Colonic mucosa (tissue), 4 donors: ENCODE data around the gene TTLL4. TPM values are rescaled to one million over a fixed set of nuclear protein-coding genes. Genes with fewer than 3 reads are reported as not detected.

ENCODE experiments used
- DNase-seq: peaks from one replicate; pipeline ENCODE4 v3.0.0-alpha.2; 2020
- H3K27ac ChIP-seq: fragments of 200-600 bp; one replicate; pipeline ENCODE4 v1.8.0; 2021
- H3K27me3 ChIP-seq: fragments of 200-600 bp; one replicate; pipeline ENCODE4 v1.8.0; 2021
- H3K36me3 ChIP-seq: fragments of 200-600 bp; one replicate; pipeline ENCODE4 v1.8.0; 2021
- H3K4me1 ChIP-seq: fragments of 200-600 bp; one replicate; pipeline ENCODE4 v1.8.0; 2021; ENCODE audit warnings: mild to moderate bottlenecking
- H3K4me3 ChIP-seq: fragments of 200-600 bp; one replicate; pipeline ENCODE4 v1.8.0; 2021
- H3K9ac ChIP-seq, 2 donors: one replicate each; pipeline ENCODE4 v1.7.0; 2013; ENCODE audit warnings: control low read depth in 2 of 2, low read depth in 2 of 2, low read length in 2 of 2
- H3K9me3 ChIP-seq: fragments of 200-600 bp; one replicate; pipeline ENCODE4 v1.8.0; 2021
- CTCF ChIP-seq: fragments of 200-600 bp; IDR thresholded peaks from one replicate; pipeline ENCODE4 v1.8.0; 2022; ENCODE audit warnings: antibody characterized with exemption, mild to moderate bottlenecking
- intact Hi-C: fragments of 100-400 bp; cut with DNase I; formaldehyde crosslinking; loops from one replicate; pipeline ENCODE4 v1.14.1; 2022
- total RNA-seq, 2 donors: library from RNA; stranded (reverse); fragmentation: NEBNext Ultra II Directional in 1 of 2; extraction: Animal tissue kit (Norgen Biotek cat#: 25700) in 1 of 2; gene quantifications; one replicate each; pipeline ENCODE4 v1.2.1, GENCODE V29; 2021
- donor health status: healthy.
- donor health status: DM: no; HTN: no; CAD: no.
- donor health status: DM: no; HTN: no; CAD: no.

The TTLL4 gene
- total RNA-seq, 2 donors from 2014 or later: 27.5 to 36.7 TPM

GRCh38 chr2:218773881-218774280 lies 63.2 kb downstream of the TTLL4 start:
- Histone ChIP-seq H3K36me3 (no peaks in the 10 kb centered on the region), H3K27ac (no peak overlapping the region), H3K9ac (no peak overlapping the region), H3K4me1 (no peaks in the 10 kb centered on the region), H3K4me3 (no peak overlapping the region), H3K27me3 (no peaks in the 10 kb centered on the region), H3K9me3 (no peaks in the 10 kb centered on the region)
- no peak for TF ChIP-seq CTCF
- DNase-seq: no peak
- intact Hi-C loops: no loop called here

GRCh38 chr2:218776488-218776887 lies 65.9 kb downstream of the TTLL4 start:
- no peak overlapping the region for H3K27ac ChIP-seq
- H3K27me3 ChIP-seq: no peaks in the 10 kb centered on the region
- H3K4me1 ChIP-seq: no peaks in the 10 kb centered on the region
- H3K9me3 ChIP-seq: no peaks in the 10 kb centered on the region
- intact Hi-C loops: no loop called here
- H3K9ac ChIP-seq: no peak overlapping the region
- H3K4me3 ChIP-seq: no peak overlapping the region
- DNase-seq: no peak
- no peaks in the 10 kb centered on the region for H3K36me3 ChIP-seq
- no peak for TF ChIP-seq CTCF

GRCh38 chr2:218777276-218777990 lies 66.8 kb downstream of the TTLL4 start:
- Histone ChIP-seq H3K27ac (no peak overlapping the region), H3K4me1 (no peaks in the 10 kb centered on the region), H3K36me3 (no peaks in the 10 kb centered on the region), H3K9ac (no peak overlapping the region), H3K9me3 (no peaks in the 10 kb centered on the region), H3K4me3 (no peak overlapping the region), H3K27me3 (no peaks in the 10 kb centered on the region)
- TF ChIP-seq CTCF: no peak
- no peak for DNase-seq
- intact Hi-C loops: no loop called here

- H3K27me3 ChIP-seq: no peaks in the 10 kb centered on the region
- no peaks in the 10 kb centered on the region for H3K9me3 ChIP-seq
- DNase-seq: no peak
- intact Hi-C loops: no loop called here
- H3K9ac ChIP-seq: no peak overlapping the region
- no peak overlapping the region for H3K4me3 ChIP-seq
- H3K27ac ChIP-seq: no peak overlapping the region
- no peaks in the 10 kb centered on the region for H3K4me1 ChIP-seq
- no peaks in the 10 kb centered on the region for H3K36me3 ChIP-seq
- no peak for TF ChIP-seq CTCF
Observed at GRCh38 chr2:218780046-218780445, 69.4 kb downstream of the TTLL4 start.

- TF ChIP-seq CTCF: no peak
- Histone ChIP-seq H3K9me3 (no peaks in the 10 kb centered on the region), H3K9ac (peak overlapping the region in 1 of 2 donors; percentile 85), H3K4me3 (peak overlapping the region; percentile 62), H3K36me3 (no peaks in the 10 kb centered on the region), H3K27me3 (no peaks in the 10 kb centered on the region), H3K27ac (peak overlapping the region; percentile 65), H3K4me1 (no peaks in the 10 kb centered on the region)
- DNase-seq: no peak
- intact Hi-C loops: no loop called here
Observed at GRCh38 chr2:218780851-218781690, 70.4 kb downstream of the TTLL4 start.
